NCI-H748 (cell line): ENCODE data around the gene UFD1.
A peak's percentile ranks its signal among the peaks of the same experiment; 100 is the strongest.

Experiments used
- DNase-seq: peaks from one replicate; lab custom pipeline; 2025; ENCODE audit not compliant: unreplicated experiment; lab: John Stamatoyannopoulos, UW

The UFD1 gene

GRCh38 chr22:19430890-19431541 is 48.0 kb downstream of the UFD1 start:
- DNase-seq: peak; percentile 47

- DNase-seq: peak; percentile 24
Measured at GRCh38 chr22:19429950-19430889, 48.8 kb downstream of the UFD1 start.

GRCh38 chr22:19424186-19424500 is 54.9 kb downstream of the UFD1 start:
- no peak for DNase-seq

GRCh38 chr22:19422440-19423301 is 56.3 kb downstream of the UFD1 start:
- no peak for DNase-seq

GRCh38 chr22:19420321-19420720 is 58.7 kb downstream of the UFD1 start:
- no peak for DNase-seq

- DNase-seq: peak; percentile 13
Measured at GRCh38 chr22:19419464-19420178, 59.4 kb downstream of the UFD1 start.

GRCh38 chr22:19419086-19419463 is 59.9 kb downstream of the UFD1 start:
- DNase-seq: no peak

- no peak for DNase-seq
Measured at GRCh38 chr22:19412923-19413322, 66.1 kb downstream of the UFD1 start.

- DNase-seq: no peak
Measured at GRCh38 chr22:19412478-19412877, 66.5 kb downstream of the UFD1 start.

- no peak for DNase-seq
Measured at GRCh38 chr22:19411690-19412045, 67.3 kb downstream of the UFD1 start.

GRCh38 chr22:19410941-19411689 is 67.9 kb downstream of the UFD1 start:
- no peak for DNase-seq

- DNase-seq: peak; percentile 18
Measured at GRCh38 chr22:19407649-19408606, 71.1 kb downstream of the UFD1 start.

- DNase-seq: no peak
Measured at GRCh38 chr22:19406846-19407245, 72.1 kb downstream of the UFD1 start.

- no peak for DNase-seq
Measured at GRCh38 chr22:19406281-19406811, 72.6 kb downstream of the UFD1 start.

GRCh38 chr22:19405652-19406051 is 73.3 kb downstream of the UFD1 start:
- DNase-seq: no peak

- no peak for DNase-seq
Measured at GRCh38 chr22:19405133-19405532, 73.9 kb downstream of the UFD1 start.

GRCh38 chr22:19404676-19405075 is 74.3 kb downstream of the UFD1 start:
- DNase-seq: no peak

- no peak for DNase-seq
Measured at GRCh38 chr22:19402642-19403191, 76.3 kb downstream of the UFD1 start.

GRCh38 chr22:19401483-19401882 is 77.5 kb downstream of the UFD1 start:
- DNase-seq: no peak
